TTC549 (cell line): Measurements from ENCODE around the gene CTNNBIP1.

Source experiments
- FAIRE-seq: peaks from 2 replicates; lab custom pipeline; 2012; peaks lifted over from hg19 to GRCh38; lab: Jason Lieb, UNC

The CTNNBIP1 gene

DNA sequence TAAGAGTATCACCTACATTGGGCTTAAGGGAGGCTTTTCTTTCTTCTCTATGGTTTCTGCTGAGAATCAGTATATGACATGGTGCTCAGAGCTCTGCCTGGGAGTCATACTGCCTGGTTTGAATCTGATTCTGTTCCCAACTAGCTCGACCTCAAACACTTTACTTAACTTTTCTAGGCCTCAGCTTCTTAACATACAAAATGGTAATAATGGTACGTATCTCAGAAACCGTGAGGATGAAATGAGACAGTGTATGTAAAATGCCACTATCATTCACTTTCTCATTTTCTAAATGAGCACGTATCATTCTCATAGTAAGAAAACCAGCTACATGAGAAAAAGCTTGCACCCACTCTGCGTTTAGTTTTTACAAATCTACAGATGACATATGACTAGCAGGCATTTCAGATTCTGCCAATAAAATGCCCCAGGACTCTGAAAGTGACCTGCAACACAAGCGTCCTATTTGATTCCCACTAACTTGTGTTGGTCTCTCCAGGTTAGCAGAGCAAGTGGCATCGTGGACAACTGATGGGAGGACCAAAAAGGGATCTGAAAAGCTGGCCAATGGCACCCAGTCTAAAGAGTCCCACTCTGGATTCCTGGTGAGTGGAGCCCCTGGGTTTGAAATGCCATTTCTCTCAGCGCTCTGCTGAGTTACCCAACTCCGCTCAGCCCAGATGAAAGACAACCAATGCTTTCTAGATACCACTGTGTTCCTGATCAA lies 6.1 kb downstream of the CTNNBIP1 start:
- no peak for FAIRE-seq

DNA sequence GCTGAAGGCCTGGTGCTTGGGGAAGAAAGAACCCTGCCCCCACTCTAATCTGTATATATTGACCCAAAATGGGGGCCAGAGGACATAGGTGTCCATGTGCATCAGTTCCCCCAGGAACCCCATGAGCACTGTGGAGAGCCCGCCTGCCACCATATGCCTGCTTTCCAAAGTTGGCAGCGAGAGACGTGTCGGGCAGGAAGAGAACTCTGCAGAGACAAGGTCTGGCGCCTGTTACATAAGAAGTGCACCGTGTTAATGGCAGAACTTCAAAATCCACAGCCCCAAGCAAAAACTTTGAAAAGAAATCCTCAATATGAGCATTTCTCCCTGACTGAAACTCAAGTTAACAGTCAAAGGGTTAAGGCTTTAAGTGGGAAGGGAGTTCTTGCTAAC lies 8.0 kb downstream of the CTNNBIP1 start:
- no peak for FAIRE-seq

DNA sequence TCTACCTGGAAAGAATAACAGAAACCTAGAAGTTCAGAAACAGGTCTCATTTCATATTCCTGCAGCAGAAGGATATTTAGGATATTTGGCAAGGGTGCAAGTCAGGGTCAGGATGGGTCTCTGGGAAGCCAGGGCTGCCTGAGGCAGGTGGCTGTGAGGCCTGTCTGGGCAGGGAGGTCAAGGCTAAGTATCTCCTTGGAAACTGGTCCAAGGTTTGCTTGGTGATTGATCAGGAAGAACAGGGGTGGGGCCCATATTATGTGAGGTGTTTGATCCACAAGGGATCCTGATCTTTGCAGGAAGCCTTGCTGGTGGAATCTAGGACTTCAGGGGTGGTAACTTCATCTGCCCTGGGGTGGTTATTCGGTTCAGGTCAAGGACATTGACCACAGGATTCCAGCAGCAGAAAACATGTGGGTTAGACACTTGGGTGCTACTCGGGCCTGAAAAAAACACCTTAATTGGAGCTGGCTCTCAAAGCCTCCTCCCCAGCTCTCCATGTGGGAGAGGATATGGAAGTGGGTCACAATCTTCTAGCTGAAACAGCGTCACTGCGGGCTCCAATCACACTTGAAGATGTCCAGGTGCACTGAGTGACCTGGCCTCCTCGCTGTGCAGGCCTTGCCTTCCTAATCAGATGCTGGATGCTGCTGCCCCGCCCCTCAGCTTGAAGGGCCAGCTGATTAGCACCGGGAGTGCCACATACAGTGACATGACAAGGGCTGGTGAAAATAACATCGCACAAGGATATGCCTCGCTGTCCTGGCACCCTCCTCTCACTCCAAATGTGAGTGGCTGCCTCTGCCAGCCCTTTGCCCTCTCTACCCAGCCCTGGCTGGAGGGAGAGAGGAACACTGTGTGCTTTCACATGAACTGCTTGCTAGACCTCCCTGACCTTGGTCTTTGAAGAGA lies 8.7 kb downstream of the CTNNBIP1 start:
- FAIRE-seq = no peak

DNA sequence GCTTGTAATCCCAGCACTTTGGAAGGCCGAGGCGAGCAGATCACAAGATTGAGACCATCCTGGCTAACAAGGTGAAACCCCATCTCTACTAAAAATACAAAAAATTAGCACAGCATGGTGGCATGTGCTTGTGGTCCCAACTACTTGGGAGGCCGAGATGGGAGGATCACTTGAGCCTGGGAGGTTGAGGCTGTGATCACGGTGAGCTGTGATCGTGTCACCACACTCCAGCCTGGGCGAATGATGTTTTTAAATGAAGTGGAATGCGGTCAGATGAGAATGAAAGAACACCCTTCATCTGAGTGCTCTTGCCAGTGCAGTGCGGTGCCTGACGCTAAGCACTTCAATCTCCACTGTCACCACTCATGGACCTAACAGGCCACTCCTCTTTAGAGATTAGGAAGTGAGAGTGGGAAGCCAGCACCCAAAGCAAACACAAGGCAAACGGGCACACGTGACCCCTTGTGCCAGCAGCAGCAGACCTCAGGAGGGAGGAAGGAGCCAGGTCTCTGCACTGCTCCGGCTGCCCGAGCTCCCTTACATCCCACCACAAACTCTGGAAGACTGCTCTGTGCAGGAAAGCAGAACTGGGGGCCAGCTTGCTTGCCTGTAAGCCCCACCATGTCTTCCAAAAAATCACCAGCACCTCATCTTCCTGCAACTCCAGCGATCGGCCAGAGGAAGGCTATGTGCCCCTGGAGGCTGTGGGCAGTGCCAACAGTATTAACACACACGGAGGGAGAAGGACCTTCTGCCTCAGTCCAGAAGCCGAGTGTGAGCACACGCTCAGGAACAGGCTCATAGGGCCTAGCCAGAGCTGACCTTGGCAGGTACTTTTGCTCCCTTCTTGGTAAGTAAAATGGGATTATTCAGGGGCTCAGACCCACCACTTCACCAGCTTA lies 9.7 kb downstream of the CTNNBIP1 start:
- no peak for FAIRE-seq

DNA sequence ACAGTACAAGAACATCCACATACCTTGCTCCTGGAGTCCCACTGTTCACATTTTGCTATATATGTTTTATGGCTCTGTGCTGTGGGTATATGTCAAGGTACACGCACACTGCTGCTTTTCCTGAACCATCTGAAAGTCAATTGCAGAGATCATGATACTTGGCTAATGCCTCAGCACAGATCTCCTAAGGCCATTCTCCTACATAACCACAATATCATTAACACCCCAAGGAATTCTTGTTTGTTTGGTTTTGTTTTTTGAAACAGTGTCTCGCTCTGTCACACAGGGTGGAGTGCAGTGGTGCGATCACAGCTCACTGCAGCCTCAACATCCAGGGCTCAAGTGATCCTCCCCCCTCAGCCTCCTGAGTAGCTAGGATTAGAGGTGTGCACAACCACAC lies 16.0 kb downstream of the CTNNBIP1 start:
- FAIRE-seq = no peak

DNA sequence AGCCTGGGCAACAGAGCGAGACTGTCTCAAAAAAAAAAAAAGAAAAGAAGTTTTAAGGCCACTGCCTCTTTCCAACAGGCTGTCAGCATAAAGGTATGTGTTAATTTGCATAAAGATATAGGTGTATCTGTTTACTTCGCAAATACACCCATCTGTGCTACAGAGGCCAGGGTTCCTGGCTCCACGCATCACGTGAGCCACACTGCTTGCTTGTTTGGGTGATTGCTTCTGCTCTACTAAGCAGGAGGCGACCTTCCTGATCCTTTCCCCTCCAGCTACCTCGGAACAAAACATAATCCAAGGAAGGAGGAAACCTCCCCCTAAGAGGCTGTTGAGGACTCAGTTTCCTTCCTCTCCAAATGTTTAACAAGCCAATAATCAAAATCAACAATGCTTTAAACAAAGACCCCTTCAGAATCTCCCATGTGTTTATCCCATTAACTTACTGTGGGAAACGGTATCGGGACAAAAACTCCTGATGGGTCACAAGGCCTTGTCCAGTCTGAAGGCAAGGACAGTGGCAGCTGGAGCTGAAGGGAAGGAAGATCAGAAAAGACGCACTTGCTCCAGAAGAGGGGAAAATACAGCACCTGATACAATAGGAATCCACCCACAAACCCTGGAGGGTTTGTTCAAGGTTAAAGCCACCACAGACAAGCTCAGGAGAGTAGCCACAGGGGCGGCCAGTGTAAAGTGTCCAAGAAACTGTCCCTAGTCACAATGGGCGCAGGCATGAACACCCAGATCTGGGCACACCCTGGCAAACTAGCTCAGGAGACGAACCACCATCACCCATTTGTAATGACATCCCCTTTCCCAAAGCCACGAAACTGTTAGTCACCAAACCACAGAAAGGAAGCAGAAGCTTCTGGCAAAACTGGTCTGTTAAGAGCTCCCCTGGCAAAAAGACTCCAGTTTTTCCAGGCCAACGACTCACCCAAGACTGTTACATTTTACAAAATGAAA lies 17.2 kb downstream of the CTNNBIP1 start:
- FAIRE-seq = no peak

DNA sequence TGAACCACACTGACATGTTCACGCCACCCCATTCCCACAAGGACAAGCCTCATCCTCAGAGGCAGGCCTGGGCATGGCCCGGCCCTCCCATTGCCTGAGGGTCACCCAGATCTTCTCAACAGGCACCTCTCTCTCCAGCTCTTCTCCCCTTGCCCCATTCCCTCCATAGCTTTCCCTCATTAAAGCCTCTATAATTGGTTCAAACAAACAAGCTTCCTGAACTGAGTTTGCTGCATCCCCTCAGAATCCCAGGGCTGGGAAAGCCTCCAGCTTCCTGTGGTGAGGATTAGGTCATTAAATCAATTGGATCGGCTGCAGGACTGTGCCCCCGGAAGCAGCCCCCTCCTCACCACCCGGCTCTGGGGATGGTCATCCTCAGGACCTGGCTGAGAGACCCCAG lies 18.9 kb downstream of the CTNNBIP1 start:
- FAIRE-seq = no peak

DNA sequence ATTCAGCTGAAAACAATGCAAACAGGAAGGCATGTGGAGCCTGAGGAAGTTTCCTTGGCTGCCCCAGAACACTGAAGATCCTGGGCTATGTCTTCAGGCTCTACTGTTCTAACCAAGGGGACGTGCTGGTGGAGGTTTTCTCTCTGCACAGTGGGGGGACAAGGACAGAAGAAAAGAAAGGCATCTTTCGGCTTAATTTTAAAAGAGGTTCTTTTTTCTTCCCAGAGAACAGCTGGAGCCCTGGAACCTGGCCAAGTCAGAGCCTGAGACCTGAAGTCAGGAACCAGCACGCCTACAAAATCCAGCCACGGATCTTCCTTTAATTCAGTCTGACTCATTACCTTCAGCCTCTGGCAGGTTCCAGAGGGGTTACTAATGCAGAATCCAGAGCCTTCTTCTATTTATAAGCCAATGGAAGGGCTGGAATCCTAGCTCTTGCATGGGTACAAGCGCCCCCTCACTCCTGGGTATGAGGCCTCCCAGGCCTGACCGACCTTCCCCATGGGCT lies 19.8 kb downstream of the CTNNBIP1 start:
- FAIRE-seq = no peak

DNA sequence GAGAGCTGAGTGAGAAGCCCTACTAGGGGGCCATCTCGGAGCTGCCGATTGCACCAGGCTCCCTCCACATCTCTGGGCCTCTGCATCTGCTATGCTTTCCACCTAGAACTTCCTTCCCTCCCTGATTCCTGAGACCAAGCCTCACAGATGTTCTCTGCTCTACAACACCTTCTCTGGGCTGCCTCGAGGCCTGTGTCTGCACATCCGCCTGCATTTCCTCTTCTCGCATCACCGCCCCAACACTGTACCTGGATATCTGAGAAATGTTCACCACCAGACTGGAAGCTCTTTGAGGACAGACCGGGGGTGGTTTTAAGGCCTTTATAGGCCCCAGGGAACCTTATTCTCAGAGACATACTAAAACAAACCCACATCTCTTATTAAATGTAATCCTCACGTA lies 20.7 kb downstream of the CTNNBIP1 start:
- no peak for FAIRE-seq

DNA sequence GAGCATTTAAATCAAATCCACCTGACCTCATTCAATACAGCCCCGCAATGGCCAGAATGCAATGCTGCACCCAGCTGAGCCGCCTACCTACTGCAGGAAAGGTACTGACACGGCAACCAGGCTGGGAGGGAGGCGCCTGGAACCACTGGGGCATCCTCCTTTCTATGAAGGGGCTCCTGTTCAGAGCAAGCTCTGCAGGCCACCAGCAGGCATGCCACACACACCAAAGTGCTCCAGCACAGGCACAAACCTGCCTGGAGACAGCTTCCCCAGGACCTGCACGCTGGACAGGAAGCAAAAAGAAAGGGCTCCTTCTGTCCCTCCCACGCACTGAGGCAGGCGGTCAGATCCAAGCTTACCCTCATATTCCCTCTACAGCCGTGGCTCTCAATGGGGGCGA lies 21.2 kb downstream of the CTNNBIP1 start:
- FAIRE-seq = no peak

DNA sequence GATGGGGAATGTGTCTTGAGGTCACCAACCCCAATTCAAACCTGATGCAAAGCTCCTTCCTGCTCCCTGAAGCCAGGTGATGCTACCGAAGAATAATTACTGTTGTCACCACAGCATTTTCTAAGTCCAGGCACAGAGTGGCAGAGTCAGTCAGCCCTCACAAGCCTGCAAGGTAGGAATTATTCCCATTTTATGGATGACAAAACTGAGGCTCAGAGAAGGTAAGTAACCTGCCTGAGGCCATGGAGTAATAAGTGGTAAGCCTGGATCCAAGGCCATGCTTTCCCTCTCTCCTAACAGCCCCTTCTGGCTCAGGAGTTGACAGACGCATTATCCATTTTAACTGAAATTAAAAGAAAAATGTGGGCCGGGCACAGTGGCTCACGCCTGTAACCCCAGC lies 23.0 kb downstream of the CTNNBIP1 start:
- FAIRE-seq = no peak

DNA sequence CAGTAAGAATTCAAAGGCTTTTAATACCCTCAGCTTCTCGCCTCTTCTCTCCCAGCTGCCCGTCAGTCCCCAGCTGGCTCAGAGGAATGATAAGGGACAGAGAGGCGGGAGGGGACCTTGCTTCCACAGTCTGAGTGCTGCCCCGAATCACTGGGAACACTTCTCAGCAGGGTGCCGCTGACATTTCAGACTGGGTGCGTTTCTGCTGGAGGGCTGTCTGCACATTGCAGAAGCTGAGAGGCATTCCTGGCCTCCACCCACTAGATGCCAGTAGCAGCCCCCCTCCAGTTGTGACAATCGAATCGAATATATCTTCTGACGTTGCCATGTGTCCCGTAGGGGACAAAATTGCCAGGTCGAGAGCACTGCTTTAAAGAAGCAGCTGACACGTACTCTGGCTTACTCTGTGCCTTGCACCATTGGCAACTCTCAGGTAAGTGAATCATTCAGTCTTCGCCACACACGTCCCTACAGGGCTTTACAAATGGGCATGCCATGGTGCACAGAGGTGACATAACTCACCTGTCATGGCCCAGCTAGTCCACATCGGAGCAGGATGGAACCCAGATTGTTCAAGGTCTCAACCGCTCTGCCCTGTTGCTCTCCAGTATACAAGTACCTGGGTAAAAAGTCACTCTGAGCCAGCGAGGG lies 23.9 kb downstream of the CTNNBIP1 start:
- no peak for FAIRE-seq

DNA sequence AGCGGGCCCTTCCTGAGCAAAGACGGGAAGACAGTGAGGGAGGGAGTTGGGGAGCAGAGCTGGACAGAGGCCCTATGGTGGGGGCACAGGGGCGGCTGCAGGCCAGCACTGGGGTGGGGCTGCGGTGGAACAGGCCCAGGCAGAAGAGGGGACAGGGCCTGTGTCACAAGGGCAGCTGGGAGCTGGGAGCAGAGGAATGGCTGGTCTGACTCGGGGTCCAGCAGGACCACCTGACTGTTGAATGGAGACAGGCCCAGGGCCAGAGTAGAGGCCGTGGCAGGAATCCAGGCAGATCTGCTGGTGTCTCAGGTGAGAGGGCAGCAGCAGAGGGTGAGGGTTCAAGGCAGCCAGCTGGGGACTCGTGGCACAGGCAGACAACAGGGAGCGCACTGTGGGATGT lies 25.3 kb downstream of the CTNNBIP1 start:
- FAIRE-seq = no peak

DNA sequence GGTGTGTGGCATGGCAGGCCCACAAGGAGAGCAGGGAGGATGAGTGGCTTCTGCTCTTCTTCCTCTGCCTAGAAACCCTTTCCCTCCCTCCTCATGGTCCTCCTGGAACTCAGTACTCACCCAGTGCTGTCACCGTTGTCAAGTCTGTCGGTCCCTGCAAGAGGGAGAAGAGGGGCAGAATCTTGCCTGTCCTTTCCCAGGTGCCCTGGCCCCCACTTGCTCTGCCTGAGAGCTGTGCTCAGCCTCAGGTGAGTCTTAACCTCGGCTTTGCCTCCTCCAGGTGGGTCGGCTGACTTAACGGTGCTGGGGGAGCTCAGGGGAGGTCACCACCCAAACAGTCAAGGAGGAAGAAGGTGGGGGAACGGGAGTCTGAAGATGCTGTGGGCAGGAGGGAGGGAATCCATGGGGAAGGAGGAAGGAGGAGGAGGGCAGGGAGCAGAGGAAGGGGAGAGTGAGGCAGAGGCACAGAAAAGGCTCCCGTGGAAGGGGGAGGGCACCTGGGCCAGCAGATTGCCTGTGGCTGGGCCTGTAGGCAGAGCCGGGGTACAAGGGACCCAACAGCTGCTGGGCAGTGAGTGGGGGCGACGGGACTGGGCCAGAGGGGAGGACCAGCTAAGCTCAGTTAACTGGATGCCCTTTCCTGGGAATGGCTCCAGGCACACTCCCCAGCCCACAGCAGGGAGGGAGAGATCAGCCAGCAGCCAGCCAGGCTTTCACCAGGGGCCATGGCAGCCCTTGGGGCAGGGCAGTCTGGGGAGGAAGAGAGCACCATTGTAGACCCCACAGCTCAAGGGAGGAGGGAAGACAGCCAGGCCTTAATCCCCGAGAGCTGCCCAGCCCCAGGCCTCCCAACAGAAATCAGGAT lies 26.3 kb downstream of the CTNNBIP1 start:
- no peak for FAIRE-seq

DNA sequence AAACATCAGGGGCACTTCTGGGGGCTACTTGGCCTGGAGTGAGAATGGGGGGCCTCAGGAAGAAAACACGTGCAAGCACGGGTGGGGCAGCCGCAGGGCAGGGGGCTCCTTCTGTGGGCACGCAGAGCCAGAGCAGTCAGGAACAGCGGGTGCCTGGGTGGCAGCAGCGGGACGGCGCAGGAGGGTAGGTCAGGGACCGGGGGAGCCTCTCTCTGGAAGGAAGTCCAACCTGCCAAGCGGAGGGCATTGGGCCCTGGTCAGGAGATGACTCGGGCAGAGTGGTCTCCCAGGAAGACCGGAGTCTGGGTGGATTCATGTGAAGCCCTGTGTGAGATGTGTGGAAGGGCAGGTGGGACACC lies 27.1 kb downstream of the CTNNBIP1 start:
- FAIRE-seq = no peak

DNA sequence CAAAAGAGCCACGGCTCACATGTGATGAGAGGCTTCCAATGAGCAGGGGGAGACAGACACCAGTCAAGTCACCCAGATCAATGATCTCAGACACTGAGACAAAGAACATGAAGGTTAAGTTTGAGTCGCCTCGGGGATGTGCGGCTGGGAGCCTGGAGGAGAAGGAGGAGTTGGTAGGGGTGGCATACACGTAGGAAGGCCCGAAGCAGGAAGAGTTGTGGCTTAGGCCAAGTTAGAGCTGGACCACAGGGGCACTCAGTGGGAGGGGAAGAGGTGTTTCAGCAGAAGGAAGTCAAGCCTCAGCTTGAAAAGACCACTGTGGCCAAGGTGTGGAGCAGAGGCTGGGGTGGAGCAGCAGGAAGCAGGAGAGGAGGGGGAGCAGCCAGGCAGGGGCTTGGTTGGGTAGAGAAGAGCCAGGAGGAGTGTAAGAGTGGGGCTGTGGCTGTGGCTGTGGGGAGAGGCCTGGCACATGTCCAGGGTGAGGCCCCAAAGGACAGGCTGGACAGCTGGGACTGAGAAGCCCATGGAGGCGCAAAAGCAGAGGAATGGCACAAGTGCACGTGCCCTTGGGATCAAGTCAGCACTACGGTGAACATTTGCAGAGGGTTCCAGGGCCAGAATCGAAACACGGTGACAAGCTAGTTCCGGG lies 27.6 kb downstream of the CTNNBIP1 start:
- FAIRE-seq = no peak

DNA sequence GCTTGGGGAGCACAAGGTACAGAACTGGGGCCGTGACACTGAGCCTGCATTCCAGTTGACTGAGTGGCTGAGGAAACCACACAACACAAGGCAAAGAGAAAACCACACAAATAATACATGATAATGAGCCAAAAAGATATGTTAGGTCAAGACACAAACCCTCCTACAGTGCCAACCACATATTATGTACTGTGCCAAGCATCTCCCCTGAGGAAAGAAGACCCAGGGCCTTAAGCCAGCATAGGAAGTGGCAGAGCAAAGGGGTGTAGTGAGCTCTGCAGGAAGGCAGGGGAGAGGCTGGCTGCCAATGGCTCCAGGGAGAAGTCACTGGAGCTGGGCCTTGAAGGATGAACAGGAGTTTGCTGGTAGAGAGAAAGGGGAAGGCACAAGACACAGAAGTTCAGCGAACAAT lies 28.2 kb downstream of the CTNNBIP1 start:
- FAIRE-seq = no peak

DNA sequence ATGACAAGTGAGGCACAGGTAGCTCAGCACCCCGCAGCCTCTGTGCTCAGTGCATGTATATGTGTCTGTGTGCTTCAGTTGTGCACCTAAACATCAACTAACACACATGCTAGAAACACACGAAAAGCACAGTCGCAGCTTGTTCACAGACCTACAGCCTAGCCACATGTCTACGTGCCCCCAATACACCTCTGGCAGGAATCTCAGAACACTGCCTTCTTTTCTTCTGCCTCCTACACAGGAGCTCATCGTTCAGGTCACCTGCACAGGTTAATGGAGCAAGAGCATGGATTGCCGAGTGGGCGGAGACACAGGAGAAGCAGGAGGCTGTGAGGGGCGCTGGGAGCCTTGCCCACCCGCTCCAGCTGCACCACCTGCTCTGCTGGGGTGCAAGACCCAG lies 31.7 kb downstream of the CTNNBIP1 start:
- FAIRE-seq = no peak

DNA sequence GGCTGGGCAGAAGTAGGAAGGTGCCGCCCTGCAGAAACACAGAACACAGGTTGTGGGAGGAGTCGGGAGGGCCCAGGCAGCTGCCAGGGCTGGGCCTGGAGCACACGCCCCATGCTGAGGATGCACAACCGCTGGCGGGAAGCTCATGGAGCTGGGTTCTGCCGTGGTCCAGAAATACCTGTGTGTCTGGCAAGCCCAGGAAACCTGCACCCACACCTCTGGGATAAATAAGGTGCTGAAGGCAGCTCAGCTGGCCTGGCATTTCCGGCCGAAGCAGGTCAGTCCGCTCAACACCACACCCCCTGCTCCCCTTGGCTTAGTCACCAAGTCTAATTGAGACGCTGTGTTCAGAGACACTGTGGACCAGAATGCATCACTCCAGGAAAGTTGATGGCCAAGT lies 32.1 kb downstream of the CTNNBIP1 start:
- no peak for FAIRE-seq
